NB4 (cell line): ENCODE results near the gene OAT.

Experiments
- CTCF ChIP-seq: IDR thresholded peaks from one replicate; pipeline ENCODE4 v1.5.1; 2012; ENCODE audit warnings: low read depth, low read length
- MYC ChIP-seq: IDR thresholded peaks from 2 replicates; pipeline ENCODE4 v1.6.1; 2011; ENCODE audit warnings: low read depth, low read length
- POLR2A ChIP-seq: IDR thresholded peaks from 2 replicates; pipeline ENCODE4 v1.6.1; 2011; ENCODE audit warnings: mild to moderate bottlenecking; ENCODE audit not compliant: insufficient read length; ENCODE audit errors: extremely low read depth
- TF ChIP-seq, protein P1 (sequence below): IDR thresholded peaks from 2 replicates; pipeline ENCODE4 v1.6.1; 2011; ENCODE audit warnings: low read depth, low read length

GRCh38 chr10:124394583-124394982 is 24.1 kb downstream of the OAT start:
- TF ChIP-seq CTCF (no peak), POLR2A (no peak), MYC (no peak)
- TF ChIP-seq, protein P1, sequence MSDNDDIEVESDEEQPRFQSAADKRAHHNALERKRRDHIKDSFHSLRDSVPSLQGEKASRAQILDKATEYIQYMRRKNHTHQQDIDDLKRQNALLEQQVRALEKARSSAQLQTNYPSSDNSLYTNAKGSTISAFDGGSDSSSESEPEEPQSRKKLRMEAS, result no peak
